ENCODE data around the gene COLGALT1. TPM values are rescaled to one million over a fixed set of nuclear protein-coding genes. Genes with fewer than 3 reads are reported as not detected.

The COLGALT1 gene
- total and polyA plus RNA-seq, 2 of the 8 experiments (the other 6 are each of a cell fraction or from before 2014, with no cell fraction given) = 44.7 to 58.1 TPM

DNA sequence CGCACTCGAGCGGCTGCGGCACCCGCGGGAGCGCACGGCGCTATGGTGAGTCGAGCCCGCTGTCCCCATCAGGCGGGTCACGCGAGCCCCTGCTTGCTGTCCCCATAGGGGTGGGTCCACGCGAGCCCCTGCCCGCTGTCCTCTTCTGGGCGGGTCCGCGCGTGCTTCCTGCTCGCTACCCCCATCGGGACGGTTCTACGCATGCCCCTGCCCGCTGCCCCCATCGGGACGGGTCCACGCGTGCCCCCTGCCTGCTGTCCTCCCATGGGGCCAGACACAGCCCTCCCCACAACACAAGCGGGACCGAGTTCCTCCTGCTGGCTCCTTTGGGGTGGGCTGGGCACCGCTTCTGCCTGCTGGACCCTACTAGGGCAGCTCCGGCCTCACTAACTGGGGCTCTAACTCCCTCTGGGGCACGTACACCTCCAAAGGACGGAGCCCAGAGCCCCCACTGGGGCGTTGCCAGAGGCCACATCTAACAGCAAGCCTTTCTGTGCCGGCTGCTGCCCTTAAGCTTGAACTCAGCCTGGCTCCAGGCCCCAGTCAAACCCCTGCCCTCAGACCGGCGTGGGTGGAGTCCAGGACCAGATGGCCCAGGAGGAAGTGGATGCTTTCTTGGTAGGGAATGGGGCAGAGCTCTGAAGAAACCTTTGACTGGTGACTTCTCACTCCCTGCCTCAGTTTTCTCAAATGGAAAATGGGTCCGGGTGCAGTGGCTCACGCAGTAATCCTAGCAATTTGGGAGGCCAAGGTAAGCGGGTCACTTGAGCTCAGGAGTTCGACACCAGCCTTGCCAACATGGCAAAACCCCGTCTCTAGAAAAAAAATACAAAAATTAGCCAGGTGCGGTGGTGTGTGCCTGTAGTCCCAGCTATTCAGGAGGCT is 722 bp downstream of the COLGALT1 start (continued):
- TF ChIP-seq, protein P1, sequence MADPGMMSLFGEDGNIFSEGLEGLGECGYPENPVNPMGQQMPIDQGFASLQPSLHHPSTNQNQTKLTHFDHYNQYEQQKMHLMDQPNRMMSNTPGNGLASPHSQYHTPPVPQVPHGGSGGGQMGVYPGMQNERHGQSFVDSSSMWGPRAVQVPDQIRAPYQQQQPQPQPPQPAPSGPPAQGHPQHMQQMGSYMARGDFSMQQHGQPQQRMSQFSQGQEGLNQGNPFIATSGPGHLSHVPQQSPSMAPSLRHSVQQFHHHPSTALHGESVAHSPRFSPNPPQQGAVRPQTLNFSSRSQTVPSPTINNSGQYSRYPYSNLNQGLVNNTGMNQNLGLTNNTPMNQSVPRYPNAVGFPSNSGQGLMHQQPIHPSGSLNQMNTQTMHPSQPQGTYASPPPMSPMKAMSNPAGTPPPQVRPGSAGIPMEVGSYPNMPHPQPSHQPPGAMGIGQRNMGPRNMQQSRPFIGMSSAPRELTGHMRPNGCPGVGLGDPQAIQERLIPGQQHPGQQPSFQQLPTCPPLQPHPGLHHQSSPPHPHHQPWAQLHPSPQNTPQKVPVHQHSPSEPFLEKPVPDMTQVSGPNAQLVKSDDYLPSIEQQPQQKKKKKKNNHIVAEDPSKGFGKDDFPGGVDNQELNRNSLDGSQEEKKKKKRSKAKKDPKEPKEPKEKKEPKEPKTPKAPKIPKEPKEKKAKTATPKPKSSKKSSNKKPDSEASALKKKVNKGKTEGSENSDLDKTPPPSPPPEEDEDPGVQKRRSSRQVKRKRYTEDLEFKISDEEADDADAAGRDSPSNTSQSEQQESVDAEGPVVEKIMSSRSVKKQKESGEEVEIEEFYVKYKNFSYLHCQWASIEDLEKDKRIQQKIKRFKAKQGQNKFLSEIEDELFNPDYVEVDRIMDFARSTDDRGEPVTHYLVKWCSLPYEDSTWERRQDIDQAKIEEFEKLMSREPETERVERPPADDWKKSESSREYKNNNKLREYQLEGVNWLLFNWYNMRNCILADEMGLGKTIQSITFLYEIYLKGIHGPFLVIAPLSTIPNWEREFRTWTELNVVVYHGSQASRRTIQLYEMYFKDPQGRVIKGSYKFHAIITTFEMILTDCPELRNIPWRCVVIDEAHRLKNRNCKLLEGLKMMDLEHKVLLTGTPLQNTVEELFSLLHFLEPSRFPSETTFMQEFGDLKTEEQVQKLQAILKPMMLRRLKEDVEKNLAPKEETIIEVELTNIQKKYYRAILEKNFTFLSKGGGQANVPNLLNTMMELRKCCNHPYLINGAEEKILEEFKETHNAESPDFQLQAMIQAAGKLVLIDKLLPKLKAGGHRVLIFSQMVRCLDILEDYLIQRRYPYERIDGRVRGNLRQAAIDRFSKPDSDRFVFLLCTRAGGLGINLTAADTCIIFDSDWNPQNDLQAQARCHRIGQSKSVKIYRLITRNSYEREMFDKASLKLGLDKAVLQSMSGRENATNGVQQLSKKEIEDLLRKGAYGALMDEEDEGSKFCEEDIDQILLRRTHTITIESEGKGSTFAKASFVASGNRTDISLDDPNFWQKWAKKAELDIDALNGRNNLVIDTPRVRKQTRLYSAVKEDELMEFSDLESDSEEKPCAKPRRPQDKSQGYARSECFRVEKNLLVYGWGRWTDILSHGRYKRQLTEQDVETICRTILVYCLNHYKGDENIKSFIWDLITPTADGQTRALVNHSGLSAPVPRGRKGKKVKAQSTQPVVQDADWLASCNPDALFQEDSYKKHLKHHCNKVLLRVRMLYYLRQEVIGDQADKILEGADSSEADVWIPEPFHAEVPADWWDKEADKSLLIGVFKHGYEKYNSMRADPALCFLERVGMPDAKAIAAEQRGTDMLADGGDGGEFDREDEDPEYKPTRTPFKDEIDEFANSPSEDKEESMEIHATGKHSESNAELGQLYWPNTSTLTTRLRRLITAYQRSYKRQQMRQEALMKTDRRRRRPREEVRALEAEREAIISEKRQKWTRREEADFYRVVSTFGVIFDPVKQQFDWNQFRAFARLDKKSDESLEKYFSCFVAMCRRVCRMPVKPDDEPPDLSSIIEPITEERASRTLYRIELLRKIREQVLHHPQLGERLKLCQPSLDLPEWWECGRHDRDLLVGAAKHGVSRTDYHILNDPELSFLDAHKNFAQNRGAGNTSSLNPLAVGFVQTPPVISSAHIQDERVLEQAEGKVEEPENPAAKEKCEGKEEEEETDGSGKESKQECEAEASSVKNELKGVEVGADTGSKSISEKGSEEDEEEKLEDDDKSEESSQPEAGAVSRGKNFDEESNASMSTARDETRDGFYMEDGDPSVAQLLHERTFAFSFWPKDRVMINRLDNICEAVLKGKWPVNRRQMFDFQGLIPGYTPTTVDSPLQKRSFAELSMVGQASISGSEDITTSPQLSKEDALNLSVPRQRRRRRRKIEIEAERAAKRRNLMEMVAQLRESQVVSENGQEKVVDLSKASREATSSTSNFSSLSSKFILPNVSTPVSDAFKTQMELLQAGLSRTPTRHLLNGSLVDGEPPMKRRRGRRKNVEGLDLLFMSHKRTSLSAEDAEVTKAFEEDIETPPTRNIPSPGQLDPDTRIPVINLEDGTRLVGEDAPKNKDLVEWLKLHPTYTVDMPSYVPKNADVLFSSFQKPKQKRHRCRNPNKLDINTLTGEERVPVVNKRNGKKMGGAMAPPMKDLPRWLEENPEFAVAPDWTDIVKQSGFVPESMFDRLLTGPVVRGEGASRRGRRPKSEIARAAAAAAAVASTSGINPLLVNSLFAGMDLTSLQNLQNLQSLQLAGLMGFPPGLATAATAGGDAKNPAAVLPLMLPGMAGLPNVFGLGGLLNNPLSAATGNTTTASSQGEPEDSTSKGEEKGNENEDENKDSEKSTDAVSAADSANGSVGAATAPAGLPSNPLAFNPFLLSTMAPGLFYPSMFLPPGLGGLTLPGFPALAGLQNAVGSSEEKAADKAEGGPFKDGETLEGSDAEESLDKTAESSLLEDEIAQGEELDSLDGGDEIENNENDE (IDR thresholded peaks at IDR 0.05; ENCODE audit: insufficient replicate concordance, low read length) = no peak
- TF ChIP-seq CHD1 (IDR thresholded peaks at IDR 0.05; ENCODE audit: low read depth, low read length) (no peak), RFX5 (IDR thresholded peaks at IDR 0.05; ENCODE audit: borderline replicate concordance, low read depth, low read length) (no peak), JUN (IDR thresholded peaks at IDR 0.05; ENCODE audit: low read depth, low read length) (no peak), YY1 (IDR thresholded peaks at IDR 0.05; ENCODE audit: low read depth, low read length) (no peak), BRCA1 (IDR thresholded peaks at IDR 0.05; ENCODE audit: low read depth, low read length) (no peak), KDM1A (IDR thresholded peaks at IDR 0.05; ENCODE audit: borderline replicate concordance, low read length) (no peak), SAP30 (IDR thresholded peaks at IDR 0.05; ENCODE audit: insufficient read depth, insufficient replicate concordance, low read length) (no peak)
